Testis (tissue), 3 donors: ENCODE measurements around the gene ABCG5. TPM values are rescaled to one million over a fixed set of nuclear protein-coding genes. Genes with fewer than 3 reads are reported as not detected.

Experiments
- DNase-seq: peaks from one replicate; pipeline ENCODE4 v3.0.0-alpha.2; 2019
- H3K27ac ChIP-seq, 2 donors: fragments of 200-600 bp; sonication (generic); one replicate each; pipeline ENCODE4 v1.5.1; 2019
- H3K27me3 ChIP-seq: fragments of 200-600 bp; sonication (generic); one replicate; pipeline ENCODE4 v1.5.1; 2019
- H3K36me3 ChIP-seq: fragments of 200-600 bp; sonication (generic); one replicate; pipeline ENCODE4 v1.5.1; 2017; ENCODE audit warnings: low read depth; ENCODE audit errors: missing control alignments
- H3K4me1 ChIP-seq: fragments of 200-600 bp; sonication (generic); one replicate; pipeline ENCODE4 v1.5.1; 2019
- H3K4me3 ChIP-seq, 2 donors: fragments of 200-600 bp; sonication (generic); one replicate each; pipeline ENCODE4 v1.5.1; 2017 to 2019
- H3K9me3 ChIP-seq: fragments of 200-600 bp; sonication (generic); one replicate; pipeline ENCODE4 v1.5.1; 2017
- CTCF ChIP-seq, 3 experiments: fragments of 450-650 bp in 2 of 3; fragments of 200-600 bp in 1 of 3; sonication (generic) in 1 of 3; IDR thresholded peaks; one replicate each; pipeline ENCODE4 v1.5.1; 2016 to 2019; ENCODE audit warnings: antibody characterized with exemption in 3 of 3, mild to moderate bottlenecking in 2 of 3, moderate library complexity in 1 of 3
- POLR2A ChIP-seq: fragments of 450-650 bp; IDR thresholded peaks from one replicate; pipeline ENCODE4 v1.6.1; 2017; ENCODE audit warnings: antibody characterized with exemption, mild to moderate bottlenecking, moderate library complexity
- WGBS, 2 donors: methylation state at CpG; one replicate each; pipeline ENCODE4 v1.1.5; 2018; 5-methylcytosine and 5-hydroxymethylcytosine counted together
- intact Hi-C: fragments of 100-400 bp; cut with DNase I; formaldehyde crosslinking; loops from one replicate; pipeline ENCODE4 v1.15.1; 2023; ENCODE audit warnings: low total_unique reads
- polyA plus RNA-seq: library from polyadenylated mRNA; stranded (reverse); fragments of 350-450 nt; fragmentation: Illumina TruSeq; extraction: RNeasy Lipid Tissue Mini Kit (QIAGEN cat#74804); gene quantifications from one replicate; pipeline ENCODE4 v1.2.3, GENCODE V29; 2014; ENCODE audit warnings: low read depth, low replicate concordance; ENCODE audit not compliant: insufficient read depth
- total RNA-seq, 2 donors: library from RNA; depleted of rRNA; stranded (reverse); fragments of >200 nt; gene quantifications; one replicate each; pipeline ENCODE4 v1.2.3, GENCODE V29; 2016

ABCG5 gene
- total and polyA plus RNA-seq, 3 donors from 2014 or later: 0.16 TPM; not detected in 2

- no peak overlapping the region for H3K4me3 ChIP-seq
- DNase-seq: no peak
- no peaks in the 10 kb centered on the region for H3K9me3 ChIP-seq
- intact Hi-C loops: no loop called here
- TF ChIP-seq POLR2A: no peak
- no peak for TF ChIP-seq CTCF (IDR thresholded peaks at IDR 0.05)
- no peaks in the 10 kb centered on the region for H3K36me3 ChIP-seq
- no peaks in the 10 kb centered on the region for H3K27me3 ChIP-seq
- H3K27ac ChIP-seq: no peak overlapping the region
- H3K4me1 ChIP-seq: peaks cover 7% of the 10 kb centered on the region
- 77 to 83% methylated on average over 1 of the region's 1 CpG for WGBS, 2 donors
Observed at GRCh38 chr2:43776324-43776723, 62.3 kb downstream of the ABCG5 start.

GRCh38 chr2:43774617-43775016 lies 64.0 kb downstream of the ABCG5 start:
- Histone ChIP-seq H3K9me3 (no peaks in the 10 kb centered on the region), H3K4me1 (peaks cover 7% of the 10 kb centered on the region), H3K4me3 (peak overlapping the region; percentile 82 to 95), H3K27me3 (no peaks in the 10 kb centered on the region), H3K27ac (peak overlapping the region; percentile 89 to 94), H3K36me3 (no peaks in the 10 kb centered on the region)
- intact Hi-C loops: no loop called here
- DNase-seq: no peak
- WGBS, 2 donors: 8 to 12% methylated on average over 7 of the region's 7 CpGs
- TF ChIP-seq POLR2A (no peak), CTCF (IDR thresholded peaks at IDR 0.05) (no peak)

GRCh38 chr2:43773876-43774613 lies 64.6 kb downstream of the ABCG5 start, which contains the start of gene DYNC2LI1:
Gene DYNC2LI1 (plus strand): TSS chr2:43774039. CDS start chr2:43774139, 100 bp downstream.
- TF ChIP-seq CTCF (IDR thresholded peaks at IDR 0.05) (no peak), POLR2A (peak; percentile 30)
- intact Hi-C loops: no loop called here
- Histone ChIP-seq H3K27me3 (no peaks in the 10 kb centered on the region), H3K9me3 (no peaks in the 10 kb centered on the region), H3K36me3 (no peaks in the 10 kb centered on the region), H3K27ac (peak within 1 kb of the TSS; percentile 89 to 94), H3K4me3 (peak within 1 kb of the TSS; percentile 82 to 95), H3K4me1 (peaks cover 7% of the 10 kb centered on the region)
- peak; percentile 96 for DNase-seq
- 0 to 1% methylated on average over 29 to 31 of the region's 31 CpGs for WGBS, 2 donors

- Histone ChIP-seq H3K27ac (no peak overlapping the region), H3K4me1 (no peaks in the 10 kb centered on the region), H3K4me3 (no peak overlapping the region), H3K27me3 (no peaks in the 10 kb centered on the region), H3K9me3 (no peaks in the 10 kb centered on the region), H3K36me3 (no peaks in the 10 kb centered on the region)
- intact Hi-C loops: no loop called here
- 91 to 95% methylated on average over 4 of the region's 4 CpGs for WGBS, 2 donors
- DNase-seq: no peak
- no peak for TF ChIP-seq CTCF (IDR thresholded peaks at IDR 0.05)
- TF ChIP-seq POLR2A: no peak
Observed at GRCh38 chr2:43766006-43766405, 72.6 kb downstream of the ABCG5 start.
